Transverse colon (tissue), 4 donors: Measurements from ENCODE around the gene TGFB1. TPM values are rescaled to one million over a fixed set of nuclear protein-coding genes. Genes with fewer than 3 reads are reported as not detected.
"Not testable (repeated sequence)": the region's sequence is repeated elsewhere in the genome, so short reads cannot be mapped to it uniquely, and the experiment has no call there.

Experiments
- DNase-seq: peaks from one replicate; pipeline ENCODE4 v3.0.0-alpha.2; 2019
- H3K27ac ChIP-seq, 4 donors: fragments of 200-600 bp; sonication (generic); 2 replicates each; pipeline ENCODE4 v1.5.1; 2016 to 2018; ENCODE audit warnings: inconsistent platforms in 4 of 4
- H3K27me3 ChIP-seq: fragments of 200-600 bp; sonication (generic); 2 replicates; pipeline ENCODE4 v1.5.1; 2017; ENCODE audit warnings: inconsistent platforms
- H3K36me3 ChIP-seq, 4 donors: fragments of 200-600 bp; sonication (generic); 2 replicates each; pipeline ENCODE4 v1.5.1; 2017 to 2019; ENCODE audit warnings: inconsistent platforms in 4 of 4
- H3K4me1 ChIP-seq, 4 donors: fragments of 200-600 bp; sonication (generic); 2 replicates each; pipeline ENCODE4 v1.5.1; 2017 to 2020; ENCODE audit warnings: inconsistent platforms in 4 of 4
- H3K4me3 ChIP-seq, 4 donors: fragments of 200-600 bp; sonication (generic); 1 replicate in 1 of 4; 2 replicates in 3 of 4; pipeline versions ENCODE4 v1.5.1 to v1.6.1; 2017 to 2019; ENCODE audit warnings: inconsistent platforms in 4 of 4
- H3K9me3 ChIP-seq, 2 donors: fragments of 200-600 bp; sonication (generic); 2 replicates each; pipeline ENCODE4 v1.5.1; 2017 to 2019; ENCODE audit warnings: inconsistent platforms in 2 of 2
- CTCF ChIP-seq, 5 experiments: fragments of 200-600 bp in 3 of 5; fragments of 450-650 bp in 2 of 5; sonication (generic) in 3 of 5; IDR thresholded peaks; 1 replicate in 2 of 5; 2 replicates in 3 of 5; pipeline ENCODE4 v1.5.1; 2016 to 2017; ENCODE audit warnings: antibody characterized with exemption in 5 of 5, inconsistent platforms in 3 of 5, mild to moderate bottlenecking in 2 of 5, moderate library complexity in 1 of 5
- EP300 ChIP-seq: sonication (generic); formaldehyde crosslinking; IDR thresholded peaks from one replicate; pipeline ENCODE4 v1.6.1; 2017; ENCODE audit warnings: antibody characterized with exemption, low read depth
- POLR2A ChIP-seq: fragments of 450-650 bp; IDR thresholded peaks from one replicate; pipeline ENCODE4 v1.6.1; 2016; ENCODE audit warnings: antibody characterized with exemption, mild to moderate bottlenecking, moderate library complexity
- POLR2AphosphoS5 ChIP-seq, 3 donors: sonication (generic); formaldehyde crosslinking; IDR thresholded peaks; one replicate each; pipeline ENCODE4 v1.6.1; 2016; ENCODE audit warnings: antibody characterized with exemption in 3 of 3
- whole genome bisulfite sequencing, 2 donors: methylation state at CpG; one replicate each; pipeline ENCODE4 v1.1.5; 2018; ENCODE audit warnings: low coverage in 1 of 2; 5-methylcytosine and 5-hydroxymethylcytosine counted together
- in situ Hi-C, 4 donors: fragments of 200-750 bp; cut with MboI; loops; one replicate each; pipeline versions ENCODE4 v1.15.0 to v1.15.1; 2017; ENCODE audit warnings: low sequenced_read_pairs in 3 of 4, low pct_ligation_motif_present in 1 of 4, low pct_unique_long_range_greater_than_20kb in 1 of 4
- intact Hi-C: fragments of 100-400 bp; cut with DNase I; formaldehyde crosslinking; loops from one replicate; pipeline ENCODE4 v1.15.1; 2023; ENCODE audit warnings: low total_unique reads
- total RNA-seq, 4 donors: library from RNA; depleted of rRNA; stranded (reverse); fragments of >200 nt; gene quantifications; one replicate each; pipeline ENCODE4 v1.1.0, GENCODE V29; 2016

TGFB1 gene
- total RNA-seq, 4 donors from 2014 or later: 4.4 to 30.3 (median 9.7) TPM

- DNase-seq: peak; percentile 78
- peak overlapping the region; percentile 67 to 75 (median 71) for H3K4me3 ChIP-seq
- TF ChIP-seq CTCF (IDR thresholded peaks at IDR 0.05) (peak in 4 of 5 experiments; percentile 10 to 40 (median 34)), POLR2AphosphoS5 (IDR thresholded peaks at IDR 0.05) (peak in 1 of 3 donors; percentile 15), POLR2A (no peak)
- H3K27me3 ChIP-seq: peaks cover 44% of the 10 kb centered on the region
- in situ Hi-C loops (no loop called here), intact Hi-C loops (no loop called here)
- peak overlapping the region; percentile 87 to 90 (median 88) for H3K27ac ChIP-seq
- H3K4me1 ChIP-seq: peaks cover 5 to 49% (median 34%) of the 10 kb centered on the region in 4 donors
- H3K36me3 ChIP-seq: no peaks in the 10 kb centered on the region
- WGBS, 2 donors: 0 to 4% methylated on average over 5 to 71 of the region's 71 CpGs
- no peaks in the 10 kb centered on the region for H3K9me3 ChIP-seq
Measured at GRCh38 chr19:41352609-41353465, 885 bp downstream of the TGFB1 start.

- intact Hi-C loops (no loop called here), in situ Hi-C loops (no loop called here)
- Histone ChIP-seq H3K4me1 (peaks cover 5 to 49% (median 34%) of the 10 kb centered on the region in 4 donors), H3K4me3 (peak overlapping the region; percentile 67 to 75 (median 71)), H3K36me3 (no peaks in the 10 kb centered on the region), H3K27ac (peak overlapping the region; percentile 87 to 90 (median 88)), H3K27me3 (peaks cover 44% of the 10 kb centered on the region), H3K9me3 (no peaks in the 10 kb centered on the region)
- TF ChIP-seq CTCF (IDR thresholded peaks at IDR 0.05): no peak
- no peak for TF ChIP-seq POLR2A
- TF ChIP-seq POLR2AphosphoS5 (IDR thresholded peaks at IDR 0.05): no peak
- no peak for TF ChIP-seq EP300
- no peak for DNase-seq
- 0 to 3% methylated on average over 1 to 12 of the region's 12 CpGs for WGBS, 2 donors
Measured at GRCh38 chr19:41352279-41352608, 1.5 kb downstream of the TGFB1 start.

- Histone ChIP-seq H3K36me3 (no peaks in the 10 kb centered on the region), H3K9me3 (no peaks in the 10 kb centered on the region), H3K4me1 (peaks cover 5 to 49% (median 34%) of the 10 kb centered on the region in 4 donors), H3K27me3 (peaks cover 44% of the 10 kb centered on the region), H3K27ac (peak overlapping the region; percentile 87 to 90 (median 88)), H3K4me3 (peak overlapping the region; percentile 67 to 75 (median 71))
- intact Hi-C loops: no loop called here
- WGBS, 2 donors: 0% methylated on average over 14 to 56 of the region's 58 CpGs
- in situ Hi-C loops: no loop called here
- peak; percentile 79 for DNase-seq
- TF ChIP-seq CTCF (IDR thresholded peaks at IDR 0.05) (no peak), EP300 (no peak), POLR2A (peak; percentile 49), POLR2AphosphoS5 (IDR thresholded peaks at IDR 0.05) (peak in 2 of 3 donors; percentile 35 to 67)
Measured at GRCh38 chr19:41351339-41352245, 2.1 kb downstream of the TGFB1 start.

GRCh38 chr19:41350735-41351338 lies 2.9 kb downstream of the TGFB1 start:
- TF ChIP-seq POLR2A (no peak), POLR2AphosphoS5 (IDR thresholded peaks at IDR 0.05) (no peak), CTCF (IDR thresholded peaks at IDR 0.05) (no peak), EP300 (no peak)
- no peaks in the 10 kb centered on the region for H3K36me3 ChIP-seq
- peaks cover 44% of the 10 kb centered on the region for H3K27me3 ChIP-seq
- peaks cover 5 to 49% (median 34%) of the 10 kb centered on the region in 4 donors for H3K4me1 ChIP-seq
- in situ Hi-C loops: no loop called here
- peak overlapping the region; percentile 87 to 90 (median 88) for H3K27ac ChIP-seq
- no peak for DNase-seq
- no peaks in the 10 kb centered on the region for H3K9me3 ChIP-seq
- 0 to 2% methylated on average over 3 to 22 of the region's 22 CpGs for WGBS, 2 donors
- peak overlapping the region; percentile 67 to 75 (median 71) for H3K4me3 ChIP-seq
- intact Hi-C loops: no loop called here

GRCh38 chr19:41346916-41347315 lies 6.8 kb downstream of the TGFB1 start:
- not testable (repeated sequence) for H3K36me3 ChIP-seq
- WGBS, 2 donors: 90 to 93% methylated on average over 9 of the region's 9 CpGs

More at GRCh38 chr19:41346916-41347315, 6.8 kb downstream of the TGFB1 start:
- intact Hi-C loops, DNase-seq, H3K4me3 ChIP-seq, H3K9me3 ChIP-seq, H3K27ac ChIP-seq: not testable (repeated sequence)
- peaks cover 24% of the 10 kb centered on the region for H3K27me3 ChIP-seq
- in situ Hi-C loops: loop anchor here in 1 of 4 donors (25.0 kb wide), 1 partner anchor 215 kb away; no protein-coding TSS in a partner anchor
- peaks cover 5 to 29% (median 13%) of the 10 kb centered on the region in 4 donors for H3K4me1 ChIP-seq
